Neural cell (in vitro differentiated cells): ENCODE measurements around the gene FMN2. TPM values are rescaled to one million over a fixed set of nuclear protein-coding genes. Genes with fewer than 3 reads are reported as not detected.

Source experiments
- H2AFZ ChIP-seq: fragments of 200-600, 300-800 bp; sonication (generic), shearing (Covaris generic); 2 replicates; pipeline ENCODE4 v1.6.0; 2014; ENCODE audit warnings: low read depth, mild to moderate bottlenecking, antibody characterized with exemption, low read length, moderate library complexity
- H3F3A ChIP-seq: fragments of 200-600 bp; shearing (Covaris generic); 2 replicates; pipeline ENCODE4 v1.6.1; 2016; ENCODE audit warnings: mild to moderate bottlenecking, moderate library complexity, mixed read lengths, antibody characterized with exemption, low read length; ENCODE audit not compliant: insufficient read depth, poor library complexity, severe bottlenecking
- H3K27ac ChIP-seq: fragments of 200-600, 300-800 bp; sonication (generic), shearing (Covaris generic); 2 replicates; pipeline ENCODE4 v1.5.1; 2014; ENCODE audit warnings: mild to moderate bottlenecking, low read length, moderate library complexity
- H3K27me3 ChIP-seq: fragments of 300-800, 200-600 bp; sonication (generic), shearing (Covaris generic); 2 replicates; pipeline ENCODE4 v1.6.0; 2014; ENCODE audit warnings: mild to moderate bottlenecking, low read depth, low read length, moderate library complexity; ENCODE audit not compliant: insufficient read depth
- H3K36me3 ChIP-seq: fragments of 300-800, 200-600 bp; sonication (generic), shearing (Covaris generic); 2 replicates; pipeline ENCODE4 v1.5.1; 2014; ENCODE audit warnings: mild to moderate bottlenecking, antibody characterized with exemption, low read length, moderate library complexity; ENCODE audit not compliant: insufficient read depth
- H3K4me2 ChIP-seq: fragments of 300-800, 200-600 bp; sonication (generic), shearing (Covaris generic); 2 replicates; pipeline ENCODE4 v1.6.0; 2014; ENCODE audit warnings: mild to moderate bottlenecking, low read length
- H3K4me3 ChIP-seq: fragments of 300-800, 200-600 bp; sonication (generic), shearing (Covaris generic); 2 replicates; pipeline ENCODE4 v1.5.1; 2014; ENCODE audit warnings: mild to moderate bottlenecking, low read length, moderate library complexity
- H3K79me2 ChIP-seq: fragments of 200-600 bp; shearing (Covaris generic); replicated peaks from 2 replicates; pipeline ENCODE4 v1.6.0; 2014; ENCODE audit warnings: mild to moderate bottlenecking, low read length, moderate library complexity; ENCODE audit not compliant: insufficient read depth
- H3K9ac ChIP-seq: fragments of 300-800, 200-600 bp; sonication (generic), shearing (Covaris generic); 2 replicates; pipeline ENCODE4 v1.6.1; 2016; ENCODE audit warnings: mild to moderate bottlenecking, low read length, mixed read lengths
- H3K9me2 ChIP-seq: fragments of 200-600 bp; shearing (Covaris generic); 2 replicates; pipeline ENCODE4 v1.6.1; 2016; ENCODE audit warnings: mild to moderate bottlenecking, low read length, mixed read lengths; ENCODE audit not compliant: insufficient read depth
- H3K9me3 ChIP-seq: fragments of 200-600, 300-800 bp; sonication (generic), shearing (Covaris generic); 2 replicates; pipeline ENCODE4 v1.6.1; 2016; ENCODE audit warnings: mild to moderate bottlenecking, mixed run types, low read length, moderate library complexity, mixed read lengths
- H4K20me1 ChIP-seq: fragments of 200-600 bp; shearing (Covaris generic); 2 replicates; pipeline ENCODE4 v1.6.1; 2016; ENCODE audit warnings: mild to moderate bottlenecking, mixed run types; ENCODE audit not compliant: insufficient read depth
- CTCF ChIP-seq: fragments of 450-650 bp; IDR thresholded peaks from 2 replicates; pipeline ENCODE4 v1.5.1; 2014; ENCODE audit warnings: antibody characterized with exemption, mild to moderate bottlenecking, moderate library complexity; ENCODE audit not compliant: poor library complexity, severe bottlenecking
- EP300 ChIP-seq: fragments of 450-650 bp; conservative IDR thresholded peaks from 2 replicates; pipeline ENCODE4 v1.6.1; 2014; ENCODE audit warnings: antibody characterized with exemption, mild to moderate bottlenecking, moderate library complexity; ENCODE audit not compliant: poor library complexity, severe bottlenecking
- EZH2 ChIP-seq: fragments of 200-600, 300-800 bp; shearing (Covaris generic), sonication (generic); IDR thresholded peaks from 2 replicates; pipeline ENCODE4 v1.6.1; 2014; ENCODE audit warnings: antibody characterized with exemption, low read length, borderline replicate concordance, mild to moderate bottlenecking; ENCODE audit not compliant: insufficient read depth, poor library complexity, severe bottlenecking
- MXI1 ChIP-seq: fragments of 450-650 bp; conservative IDR thresholded peaks from 2 replicates; pipeline ENCODE4 v1.6.1; 2014; ENCODE audit warnings: antibody characterized with exemption, mild to moderate bottlenecking; ENCODE audit not compliant: poor library complexity, severe bottlenecking
- POLR2AphosphoS5 ChIP-seq: IDR thresholded peaks from 2 replicates; pipeline ENCODE4 v1.6.1; 2012
- RAD21 ChIP-seq: fragments of 450-650 bp; conservative IDR thresholded peaks from 2 replicates; pipeline ENCODE4 v1.6.1; 2014; ENCODE audit warnings: antibody characterized with exemption, mild to moderate bottlenecking, moderate library complexity
- REST ChIP-seq: IDR thresholded peaks from 2 replicates; pipeline ENCODE4 v1.6.1; 2012; ENCODE audit warnings: borderline replicate concordance
- SMC3 ChIP-seq: fragments of 450-650 bp; conservative IDR thresholded peaks from 2 replicates; pipeline ENCODE4 v1.6.1; 2014; ENCODE audit warnings: antibody characterized with exemption, mild to moderate bottlenecking, moderate library complexity; ENCODE audit not compliant: poor library complexity
- TAF1 ChIP-seq: IDR thresholded peaks from 2 replicates; pipeline ENCODE4 v1.6.1; 2012; ENCODE audit warnings: low read depth
- polyA plus RNA-seq: library from polyadenylated mRNA; depleted of rRNA; stranded (reverse); fragments of >200 nt; gene quantifications from 2 replicates; pipeline ENCODE4 v1.2.3, GENCODE V29; 2014

The FMN2 gene
- polyA plus RNA-seq, 1 donor from 2014 or later = 23.9 TPM

- Histone ChIP-seq H3K9me2 (no peaks in the 10 kb centered on the region), H3K27me3 (no peaks in the 10 kb centered on the region), H3K27ac (no peak overlapping the region), H3F3A (no peaks in the 10 kb centered on the region), H3K79me2 (peaks cover 6% of the 10 kb centered on the region), H3K9ac (no peak overlapping the region), H3K9me3 (no peaks in the 10 kb centered on the region), H3K4me2 (no peak overlapping the region), H3K36me3 (no peaks in the 10 kb centered on the region), H2AFZ (no peak overlapping the region), H4K20me1 (no peaks in the 10 kb centered on the region), H3K4me3 (no peak overlapping the region)
- TF ChIP-seq SMC3 (no peak), REST (no peak), EP300 (no peak), EZH2 (no peak), CTCF (no peak), TAF1 (no peak), POLR2AphosphoS5 (no peak), MXI1 (no peak), RAD21 (no peak)
Measured at GRCh38 chr1:240116831-240117769, 25.4 kb downstream of the FMN2 start.

GRCh38 chr1:240117930-240118329, 26.2 kb downstream of the FMN2 start:
- Histone ChIP-seq H2AFZ (no peak overlapping the region), H3K79me2 (peaks cover 6% of the 10 kb centered on the region), H3K27me3 (no peaks in the 10 kb centered on the region), H3F3A (no peaks in the 10 kb centered on the region), H3K9ac (no peak overlapping the region), H3K36me3 (no peaks in the 10 kb centered on the region), H3K4me3 (no peak overlapping the region), H3K27ac (no peak overlapping the region), H3K9me2 (no peaks in the 10 kb centered on the region), H3K9me3 (no peaks in the 10 kb centered on the region), H4K20me1 (no peaks in the 10 kb centered on the region), H3K4me2 (no peak overlapping the region)
- TF ChIP-seq TAF1 (no peak), SMC3 (no peak), REST (no peak), POLR2AphosphoS5 (no peak), EZH2 (no peak), EP300 (no peak), MXI1 (no peak), CTCF (no peak), RAD21 (no peak)
